ENCODE results near the gene KLHL42.
"Not testable (repeated sequence)": the region's sequence is repeated elsewhere in the genome, so short reads cannot be mapped to it uniquely, and the experiment has no call there.

Gene KLHL42

GRCh38 chr12:27821259-27821973 lies 41.4 kb downstream of the KLHL42 start:
- peak; percentile 39 for DNase-seq

- DNase-seq = no peak
Observed at GRCh38 chr12:27822076-27822712, 42.2 kb downstream of the KLHL42 start.

GRCh38 chr12:27823038-27823437 lies 43.0 kb downstream of the KLHL42 start:
- DNase-seq = no peak

GRCh38 chr12:27824126-27824842 lies 44.3 kb downstream of the KLHL42 start:
- DNase-seq = no peak

GRCh38 chr12:27826076-27826475 lies 46.0 kb downstream of the KLHL42 start:
- DNase-seq = no peak

GRCh38 chr12:27828196-27828595 lies 48.2 kb downstream of the KLHL42 start:
- no peak for DNase-seq

GRCh38 chr12:27838543-27839185 lies 58.6 kb downstream of the KLHL42 start:
- no peak for DNase-seq

- no peak for DNase-seq
Observed at GRCh38 chr12:27840229-27840999, 60.4 kb downstream of the KLHL42 start.

- DNase-seq = no peak
Observed at GRCh38 chr12:27841392-27841882, 61.4 kb downstream of the KLHL42 start.

GRCh38 chr12:27843714-27844245 lies 63.7 kb downstream of the KLHL42 start:
- no peak for DNase-seq

- DNase-seq = no peak
Observed at GRCh38 chr12:27844366-27845090, 64.5 kb downstream of the KLHL42 start.

- no peak for DNase-seq
Observed at GRCh38 chr12:27845187-27845586, 65.2 kb downstream of the KLHL42 start.

- not testable (repeated sequence) for DNase-seq
Observed at GRCh38 chr12:27845706-27846105, 65.7 kb downstream of the KLHL42 start.

- not testable (repeated sequence) for DNase-seq
Observed at GRCh38 chr12:27847293-27847692, 67.3 kb downstream of the KLHL42 start.

GRCh38 chr12:27851311-27851710 lies 71.3 kb downstream of the KLHL42 start:
- DNase-seq = no peak

- no peak for DNase-seq
Observed at GRCh38 chr12:27852117-27852516, 72.1 kb downstream of the KLHL42 start.

All from NCI-H2029 treated with DMSO at 0.1 percent for 48 hours (cell line).